GM19193 (cell line): ENCODE results near the gene IP6K3.

ENCODE experiments used
- POLR2A ChIP-seq: IDR thresholded peaks from 4 replicates; pipeline ENCODE4 v1.6.1; 2011; ENCODE audit not compliant: insufficient read depth, insufficient read length; ENCODE audit errors: extremely low read depth

The IP6K3 gene

DNA sequence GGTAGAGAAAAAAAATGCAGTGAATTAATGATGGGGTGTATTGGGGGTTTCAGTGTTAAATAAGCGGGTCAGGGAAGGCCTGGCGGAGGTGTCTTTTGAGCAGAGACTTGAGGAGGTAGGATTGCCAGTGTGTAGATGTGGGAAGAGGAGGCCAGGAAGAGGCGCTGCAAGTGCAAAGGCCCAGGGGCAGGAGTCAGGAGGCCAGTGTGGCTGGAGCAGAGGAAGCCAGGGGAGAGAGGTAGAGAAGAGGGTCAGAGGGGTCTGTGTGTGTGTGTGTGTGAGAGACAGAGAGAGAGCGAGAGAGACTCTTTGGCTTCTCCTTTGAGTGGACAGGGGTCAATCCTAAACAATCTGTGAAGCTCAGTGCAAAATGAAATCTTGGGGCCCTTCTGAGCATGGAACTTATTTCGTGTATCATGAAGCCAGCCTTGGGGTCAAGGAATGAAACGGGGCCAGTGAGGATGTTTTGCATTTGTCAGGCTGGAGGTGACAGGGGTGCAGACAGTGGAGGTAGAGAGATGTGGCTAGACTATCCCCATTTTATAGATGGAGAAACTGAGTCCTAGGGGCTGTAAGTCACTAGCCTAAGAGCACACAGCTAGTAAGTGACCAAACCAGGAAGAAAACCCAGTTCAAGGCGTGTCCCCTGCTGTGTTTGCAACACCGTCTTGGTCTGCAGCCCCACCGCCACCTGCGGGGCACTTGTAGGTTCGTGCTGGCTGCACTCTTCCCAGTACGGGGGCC, 9.7 kb upstream of the IP6K3 start:
- no peak for TF ChIP-seq POLR2A

DNA sequence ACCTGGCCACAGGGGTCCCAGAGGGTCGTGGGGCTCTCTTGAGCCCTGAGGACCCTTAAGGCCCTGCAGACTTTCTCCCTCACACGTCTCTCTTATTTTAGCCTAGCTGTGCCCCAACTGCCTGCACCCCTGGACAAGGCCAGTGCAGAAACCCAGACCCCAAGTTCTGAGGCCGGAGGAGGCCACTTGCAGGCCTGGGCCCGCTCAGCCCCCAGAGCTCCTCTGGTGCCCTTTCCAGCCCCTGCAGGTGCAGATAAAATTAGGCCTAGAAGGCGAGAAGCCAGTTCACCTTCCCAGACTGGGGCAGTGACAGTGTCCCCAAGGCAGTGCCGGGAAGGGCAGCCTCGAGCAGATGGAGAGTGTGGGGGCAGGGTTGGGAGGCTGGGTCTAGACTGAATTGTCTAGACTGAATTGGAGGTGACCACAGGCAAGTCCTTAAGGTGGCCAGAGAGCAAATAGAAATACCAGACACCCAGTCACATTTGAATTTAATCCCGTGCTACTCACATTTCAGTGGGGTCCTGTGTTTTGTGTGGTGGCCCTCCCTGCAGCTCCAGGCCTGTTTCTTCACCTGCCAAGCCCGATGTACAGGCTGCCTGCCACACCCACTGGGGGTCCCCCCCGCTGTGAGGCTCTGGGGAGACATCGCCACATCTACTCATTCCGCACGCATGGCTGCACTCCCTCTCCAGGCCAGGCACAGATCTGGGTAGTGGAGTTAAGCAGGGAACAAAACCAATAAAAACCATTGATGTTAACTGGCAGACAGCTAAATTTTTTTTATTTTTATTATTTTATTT, 8.6 kb upstream of the IP6K3 start:
- no peak for TF ChIP-seq POLR2A

DNA sequence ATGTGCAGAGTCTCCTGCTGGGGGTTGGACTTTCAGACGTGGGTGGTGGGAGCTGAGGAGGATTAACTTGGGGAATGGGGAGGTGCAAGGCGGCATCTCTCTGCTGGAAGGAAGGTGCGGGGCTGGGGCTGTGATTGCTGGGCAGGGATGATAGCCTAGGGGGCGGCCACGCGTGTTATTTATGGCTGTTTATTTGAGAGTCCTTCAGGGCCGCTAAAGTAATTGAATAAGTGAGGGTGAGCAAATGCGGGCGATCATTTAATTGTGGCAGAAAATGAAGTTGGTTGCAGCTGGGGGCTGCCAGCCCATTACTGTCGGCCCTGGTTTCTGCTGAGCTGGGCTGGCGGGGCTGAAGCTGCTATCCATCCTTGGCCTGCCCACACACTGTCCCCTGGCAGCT, 7.5 kb upstream of the IP6K3 start:
- no peak for TF ChIP-seq POLR2A

DNA sequence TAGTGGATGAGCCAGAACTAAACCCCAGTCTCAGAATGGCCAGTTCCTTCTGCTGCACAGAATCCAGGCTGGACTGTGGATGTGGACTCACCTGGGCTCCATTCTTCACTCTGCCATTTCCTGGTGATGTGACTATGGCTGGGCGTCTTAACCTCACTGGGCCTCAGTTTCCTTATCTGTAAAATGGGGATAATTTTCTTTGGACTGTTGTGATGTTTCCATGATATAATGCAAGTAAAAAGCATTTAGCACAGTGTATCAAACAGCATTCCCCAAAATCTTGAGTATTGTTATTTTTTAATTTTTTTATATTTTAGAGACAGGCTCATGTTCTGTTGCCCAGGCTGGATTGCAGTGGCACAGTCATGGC, 5.9 kb upstream of the IP6K3 start:
- no peak for TF ChIP-seq POLR2A

DNA sequence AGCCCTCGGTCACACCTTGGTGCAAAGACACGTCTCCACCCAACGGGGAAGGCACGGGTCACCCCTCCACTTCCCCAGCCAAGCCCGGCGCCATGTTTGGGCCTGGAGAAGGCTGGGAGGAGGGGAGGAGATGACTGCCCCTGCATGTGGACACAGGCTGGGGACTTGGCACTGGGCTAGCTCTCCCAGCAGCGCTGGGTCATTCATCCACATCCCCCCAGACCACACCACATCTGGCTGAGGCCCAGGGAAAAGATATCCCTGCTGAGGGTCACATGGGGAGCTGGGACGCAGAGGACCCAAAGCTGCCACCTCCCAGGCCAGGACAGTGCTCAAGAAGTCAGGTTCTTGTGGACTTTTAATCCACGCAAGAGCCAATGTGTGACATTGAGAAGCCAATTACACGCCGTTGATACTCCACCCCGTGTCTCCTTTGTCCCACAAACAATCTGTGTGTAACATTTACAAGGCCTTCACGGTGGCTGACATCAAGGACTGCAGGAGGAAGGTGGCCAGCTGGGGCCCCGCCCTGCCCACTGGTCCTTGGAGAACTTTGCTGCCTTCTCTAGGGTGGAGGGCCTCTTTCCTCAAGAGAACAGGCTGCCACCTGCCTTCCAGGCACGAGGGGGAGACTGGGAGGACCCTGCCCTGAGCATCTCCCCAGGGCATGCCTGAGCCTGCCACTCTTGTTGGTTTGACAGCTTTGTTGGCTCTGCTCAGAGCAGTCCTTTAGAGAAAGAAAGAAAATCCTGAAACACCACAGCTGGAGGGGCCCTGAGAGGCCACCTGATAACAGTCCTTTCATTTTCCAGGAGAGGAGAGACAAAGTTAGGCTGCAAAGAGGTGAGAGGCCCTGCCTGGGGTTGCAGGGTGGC, 5.3 kb upstream of the IP6K3 start:
- TF ChIP-seq POLR2A: no peak

DNA sequence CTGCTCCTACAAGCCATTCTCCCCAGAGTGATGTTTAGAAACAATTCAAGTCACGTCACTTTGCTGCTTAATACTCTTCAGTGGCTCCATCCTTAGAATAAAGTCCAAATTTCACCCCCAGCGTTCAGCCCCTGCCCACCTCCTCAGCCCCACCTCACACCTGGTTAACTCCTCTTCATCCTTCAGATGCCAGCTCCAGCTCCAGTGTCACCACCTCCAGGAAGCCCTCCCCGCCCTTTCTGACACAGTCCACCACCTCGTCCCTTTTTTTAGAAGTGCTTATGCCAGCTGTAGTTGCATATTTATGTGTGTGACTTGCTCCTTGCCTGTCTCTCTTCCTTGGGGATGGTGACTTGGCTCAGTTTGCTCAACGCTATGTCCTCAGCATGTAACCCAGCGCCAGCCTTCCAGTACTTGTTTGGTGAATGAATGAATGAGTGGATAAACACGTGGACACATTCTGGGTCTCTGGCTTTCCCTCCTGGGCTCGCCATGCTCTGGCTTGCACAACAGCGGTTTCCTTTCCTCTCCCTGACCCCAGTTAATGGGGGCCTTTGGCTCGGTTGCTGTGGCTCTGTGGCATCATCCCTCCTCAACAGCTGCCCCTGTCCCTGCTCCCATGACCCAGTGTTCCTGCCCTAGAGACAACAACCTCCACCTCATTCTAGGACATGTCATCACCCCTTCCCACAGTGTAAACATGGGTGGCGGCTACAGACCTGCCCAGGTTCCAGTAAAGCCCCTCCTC, 3.7 kb upstream of the IP6K3 start:
- no peak for TF ChIP-seq POLR2A

DNA sequence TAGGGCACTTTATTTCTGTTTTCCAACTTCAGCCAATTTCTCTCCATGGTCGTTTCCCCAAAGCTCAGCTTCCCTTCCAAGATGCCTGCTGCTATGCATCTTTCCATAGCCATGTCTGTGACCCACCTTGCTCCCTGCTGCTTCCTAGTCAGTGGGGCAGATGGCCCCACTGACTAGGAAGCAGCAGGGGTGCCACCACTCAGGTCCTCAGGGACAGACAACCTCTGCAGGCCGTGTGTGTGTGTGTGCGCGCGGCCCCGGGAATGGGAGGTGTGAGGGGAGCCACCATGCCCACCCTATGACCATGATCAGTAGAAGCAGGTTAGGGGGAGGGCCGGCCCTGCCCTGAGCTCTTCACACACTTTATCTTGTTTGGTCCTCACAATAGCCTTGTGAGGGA, 2.7 kb upstream of the IP6K3 start:
- no peak for TF ChIP-seq POLR2A

DNA sequence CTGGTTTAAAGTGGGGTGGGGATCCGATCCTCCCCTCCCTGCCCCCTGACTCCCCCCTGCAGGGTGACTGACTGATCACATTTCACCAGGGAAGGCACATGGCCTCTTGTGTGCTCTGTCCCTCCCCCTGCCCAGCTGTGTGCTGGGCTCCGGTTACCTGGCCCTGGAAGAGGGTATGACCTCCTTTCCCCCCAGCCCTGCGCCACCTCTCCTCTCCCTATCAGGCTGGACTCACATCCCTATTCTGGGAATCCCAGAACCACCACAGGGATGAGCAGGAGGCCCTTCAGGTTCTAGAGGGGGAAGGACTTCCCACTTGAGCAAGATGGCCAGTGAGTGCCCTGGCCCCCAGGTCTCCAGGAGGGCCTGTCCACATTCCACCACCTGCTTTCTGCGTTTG, 2.1 kb upstream of the IP6K3 start:
- no peak for TF ChIP-seq POLR2A

DNA sequence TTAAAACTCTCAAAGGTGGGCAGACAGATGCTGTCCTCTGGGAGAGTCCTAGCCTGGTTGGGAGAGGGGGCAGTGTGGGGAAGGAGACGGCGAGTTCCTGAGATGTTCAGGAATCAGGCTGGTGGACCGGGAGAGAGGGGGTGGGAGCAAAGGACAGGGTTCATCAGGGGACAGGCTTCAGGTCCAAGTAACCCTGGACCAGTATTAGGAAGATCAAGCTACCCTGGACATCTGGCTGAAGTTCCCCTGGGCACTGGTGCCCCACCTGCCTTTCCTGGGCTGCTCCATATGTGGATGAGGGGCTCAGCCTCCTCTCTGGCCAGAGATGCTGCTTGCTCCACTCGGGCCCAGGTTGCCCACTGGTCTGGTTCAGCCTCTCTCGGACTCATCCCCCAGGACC, 1.1 kb upstream of the IP6K3 start:
- TF ChIP-seq POLR2A: no peak

DNA sequence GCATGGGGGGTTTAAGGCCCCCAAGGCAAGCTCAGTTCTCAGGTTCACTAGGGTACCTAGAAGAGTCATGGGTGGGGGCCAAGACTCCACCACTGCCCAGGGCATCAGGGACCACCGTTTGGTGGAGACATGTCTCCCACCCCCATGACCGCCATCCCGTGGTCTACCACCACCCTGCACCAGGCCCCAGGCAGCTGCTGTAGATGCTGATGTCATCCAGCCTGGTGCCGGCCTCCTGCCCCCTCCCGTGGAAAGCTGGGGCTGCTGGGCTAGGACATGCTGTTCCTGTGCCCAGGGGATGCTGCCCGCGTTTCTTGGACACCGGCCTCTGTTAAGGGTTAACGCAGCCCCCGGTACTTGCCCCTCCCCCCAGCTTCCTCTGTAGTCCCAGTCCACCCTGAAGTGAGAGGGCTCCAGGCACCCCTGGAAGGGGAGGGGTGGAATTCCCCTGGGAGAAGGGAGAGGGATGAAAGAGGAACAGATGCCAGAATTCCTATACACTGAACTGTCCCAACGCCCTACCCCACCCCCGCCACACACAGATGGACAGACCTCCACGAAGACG, 587 bp downstream of the IP6K3 start:
- TF ChIP-seq POLR2A: no peak

DNA sequence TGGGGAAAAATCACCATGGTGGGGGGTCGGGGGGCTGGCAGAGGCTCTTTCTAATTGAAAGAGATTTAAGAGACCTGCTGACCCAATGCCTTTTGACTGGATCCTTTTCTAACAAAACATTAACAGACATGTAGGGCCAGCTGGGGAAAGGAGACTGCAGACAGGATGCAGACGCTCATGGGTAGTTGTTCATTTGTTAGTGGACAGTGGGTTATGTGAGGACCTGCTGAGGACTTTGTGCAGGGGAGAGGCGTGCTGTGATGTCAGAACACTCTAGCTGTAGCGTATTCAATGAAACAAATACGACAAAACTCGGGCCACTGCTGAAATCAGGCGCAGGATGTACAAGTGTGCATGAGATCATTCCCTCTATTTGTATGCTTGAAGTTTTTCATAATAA, 1.2 kb downstream of the IP6K3 start:
- TF ChIP-seq POLR2A: no peak

DNA sequence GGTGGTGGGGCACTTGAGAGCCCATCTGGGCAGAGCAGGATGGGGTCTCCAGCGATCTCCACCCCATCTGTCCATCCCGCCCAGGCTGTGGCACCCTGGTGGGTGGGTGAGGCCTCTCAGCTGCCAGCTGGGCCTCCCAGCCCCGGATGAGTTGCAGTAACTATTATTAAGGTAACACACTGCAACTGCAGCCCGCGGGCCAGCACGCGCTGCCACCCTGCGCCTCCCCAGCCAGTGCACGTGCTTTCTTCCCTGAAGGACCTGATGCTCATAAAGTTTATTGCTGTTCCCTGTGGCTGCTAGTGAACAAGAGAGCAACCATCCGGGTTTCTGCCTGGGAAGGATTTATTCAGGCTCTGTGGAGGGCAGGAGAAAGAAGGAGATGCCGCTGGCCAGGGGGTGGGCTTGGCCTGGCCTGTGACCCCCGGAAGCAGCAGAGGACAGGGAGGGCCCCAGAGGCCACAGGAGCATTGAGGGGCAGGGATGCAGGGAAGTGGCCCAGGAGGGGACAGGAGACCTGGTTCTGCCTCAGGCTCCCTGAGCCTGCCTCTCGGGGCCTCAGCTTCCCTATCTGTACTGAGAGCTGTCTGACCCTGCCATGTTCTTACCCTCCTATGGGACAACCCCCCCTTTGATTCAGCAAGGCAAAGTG, 1.7 kb downstream of the IP6K3 start:
- no peak for TF ChIP-seq POLR2A

DNA sequence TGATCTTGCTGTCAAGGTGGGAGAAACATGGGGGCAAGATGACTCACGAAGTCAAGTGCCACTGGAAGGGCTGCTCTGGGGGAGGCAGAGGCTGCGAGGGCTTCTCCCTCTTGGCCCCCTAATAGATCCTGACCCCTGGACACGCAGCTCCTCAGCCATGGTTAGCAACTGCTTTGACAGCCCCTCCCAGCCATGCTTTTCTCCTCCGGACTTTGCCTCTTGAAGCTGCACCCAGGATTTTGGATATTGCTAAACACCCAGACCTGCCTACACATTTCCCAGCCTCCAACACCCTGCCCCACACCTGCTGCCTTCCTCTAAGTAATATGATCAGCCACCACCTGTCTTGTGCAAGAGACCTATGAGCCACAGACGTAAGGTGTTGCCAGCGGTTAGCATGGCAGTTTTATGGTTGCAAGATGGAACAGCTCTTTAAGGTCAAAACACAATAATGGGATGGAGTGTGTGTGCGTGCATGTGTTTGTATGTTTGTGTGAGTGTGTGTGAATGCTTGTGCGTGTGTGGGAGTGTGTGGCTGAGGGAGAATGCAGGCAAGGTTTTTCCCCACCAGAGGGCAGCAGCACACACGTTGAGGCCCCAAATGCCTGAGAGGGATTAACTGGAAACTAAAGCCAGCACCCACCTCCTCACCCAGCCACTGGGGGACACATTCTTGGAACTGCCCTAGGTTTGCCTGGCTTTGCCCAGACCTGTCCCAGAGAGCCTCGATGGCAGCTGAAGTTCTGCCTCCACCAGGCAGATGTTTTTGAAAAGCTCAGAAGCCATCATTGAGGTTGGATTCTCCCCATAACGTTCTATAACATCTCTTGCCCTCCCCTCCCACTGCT, 2.5 kb downstream of the IP6K3 start:
- TF ChIP-seq POLR2A: no peak
